GM18517 (cell line): ENCODE data around the gene ARHGAP6.
A peak's percentile ranks its signal among the peaks of the same experiment; 100 is the strongest.
"Not testable (repeated sequence)": the region's sequence is repeated elsewhere in the genome, so short reads cannot be mapped to it uniquely, and the experiment has no call there.

Experiments used
- ATAC-seq: cut with Tn5 transposase; IDR thresholded peaks from one replicate; pipeline ENCODE4 v1.9.1; 2021; ENCODE audit warnings: mild to moderate bottlenecking, moderate library complexity; ENCODE audit not compliant: unreplicated experiment

The ARHGAP6 gene

GRCh38 chrX:11648705-11649519 lies 16.8 kb downstream of the ARHGAP6 start:
- no peak for ATAC-seq

DNA sequence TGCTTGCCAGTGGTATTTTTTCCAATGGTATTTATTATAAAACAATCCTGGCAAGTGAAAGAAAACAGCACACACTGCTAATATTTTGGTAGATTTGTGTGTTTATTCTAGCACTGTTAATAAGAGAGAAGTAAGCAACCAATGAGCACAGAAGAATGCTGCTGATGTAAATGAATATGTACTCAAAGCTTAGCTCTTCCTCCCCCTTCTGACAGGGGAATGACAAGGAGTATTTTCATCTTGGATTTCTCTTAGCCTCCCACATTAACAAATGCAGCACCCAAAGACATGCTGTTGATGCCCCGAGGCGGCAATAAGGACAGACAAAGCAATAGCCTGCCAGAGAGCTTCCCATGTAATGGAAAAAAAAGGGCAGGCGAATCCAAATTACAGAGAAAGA lies 18.6 kb downstream of the ARHGAP6 start:
- no peak for ATAC-seq

- no peak for ATAC-seq
These were observed 24.2 kb downstream of the ARHGAP6 start for GRCh38 chrX:11641349-11642065.

DNA sequence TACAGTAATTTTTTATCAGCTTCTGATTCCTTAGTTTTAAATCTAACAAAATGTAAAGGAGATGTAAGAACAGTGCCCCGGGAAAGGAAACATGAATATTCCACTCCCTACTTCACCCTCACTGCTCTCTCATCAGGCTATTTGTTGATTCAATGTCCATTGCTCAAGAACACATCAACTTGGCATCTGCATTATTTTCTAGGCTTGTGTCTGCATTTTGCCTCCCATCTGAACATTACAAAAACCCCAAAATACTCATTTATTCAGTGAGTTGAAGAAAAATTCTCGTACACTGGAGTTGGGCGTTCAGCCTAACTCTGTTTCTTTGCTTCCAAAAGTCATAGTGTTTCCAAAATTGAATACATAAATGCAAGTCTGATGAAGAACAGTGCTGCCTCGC lies 25.6 kb downstream of the ARHGAP6 start:
- no peak for ATAC-seq

- ATAC-seq: no peak
These were observed 33.0 kb downstream of the ARHGAP6 start for GRCh38 chrX:11632732-11633131.

DNA sequence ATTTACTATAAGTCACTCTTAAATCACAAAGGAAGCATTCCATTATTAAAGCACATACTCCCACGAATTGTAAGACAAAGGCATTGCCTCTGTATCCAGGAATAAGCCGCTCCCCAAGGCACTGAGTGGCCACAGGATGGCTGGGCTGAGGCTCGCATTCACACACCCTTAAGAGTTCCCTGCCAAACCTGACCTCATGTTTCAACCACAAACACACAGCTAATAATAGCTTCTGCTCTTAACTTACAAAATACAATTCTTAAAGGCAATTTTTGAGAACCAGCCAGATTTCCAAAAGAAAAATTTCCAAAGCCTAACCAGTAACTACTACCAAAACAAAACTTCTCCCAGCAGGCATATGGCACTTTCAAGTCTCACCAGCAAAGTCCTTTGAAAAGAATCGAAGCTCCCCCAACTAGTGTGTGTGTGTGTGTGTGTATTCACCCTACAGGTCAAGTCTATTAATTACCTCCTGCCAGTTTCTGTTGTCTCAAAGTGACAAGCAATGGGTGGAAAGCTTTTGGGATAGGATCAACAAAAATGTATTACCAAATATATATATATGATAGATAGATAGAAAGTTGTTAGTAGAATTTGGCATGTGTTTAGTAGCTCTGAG lies 36.0 kb downstream of the ARHGAP6 start:
- peak; percentile 64 for ATAC-seq

GRCh38 chrX:11628399-11628798 lies 37.3 kb downstream of the ARHGAP6 start:
- no peak for ATAC-seq

DNA sequence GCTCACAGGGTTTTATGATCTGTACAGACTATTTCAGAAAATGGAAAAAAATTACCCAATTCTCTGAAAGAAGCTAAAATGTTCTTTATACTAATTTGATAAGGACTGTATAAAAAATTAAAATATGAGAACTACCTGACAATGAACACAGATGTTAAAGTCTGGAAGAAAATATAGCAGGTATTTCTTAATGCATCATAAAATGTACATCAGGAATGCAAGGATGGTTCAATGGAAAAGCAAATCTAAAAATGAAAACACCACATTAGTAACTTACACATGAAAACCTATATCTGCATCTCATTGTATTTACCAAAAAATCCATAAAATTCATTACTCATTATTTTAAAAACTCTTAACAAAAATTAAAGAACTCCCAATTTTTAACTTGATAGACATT lies 39.4 kb downstream of the ARHGAP6 start:
- no peak for ATAC-seq

DNA sequence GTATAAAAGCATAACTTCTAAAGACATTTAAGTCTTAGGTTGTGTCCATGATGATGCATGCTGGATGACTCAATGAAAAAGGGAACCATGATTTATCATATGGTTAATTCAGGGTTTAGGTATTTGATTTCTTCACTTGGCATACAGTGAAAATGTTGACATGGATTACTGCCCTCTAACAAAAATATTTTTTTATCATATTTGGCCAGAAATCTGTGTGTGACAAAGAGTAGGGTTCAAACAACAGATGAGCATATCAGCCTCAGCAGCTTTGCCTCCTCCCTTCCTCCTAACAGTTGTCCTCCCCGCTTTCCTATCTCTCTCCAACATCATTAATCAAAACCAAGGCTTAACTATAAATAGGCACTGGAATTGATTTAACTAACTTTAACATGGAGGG lies 46.3 kb downstream of the ARHGAP6 start:
- no peak for ATAC-seq

DNA sequence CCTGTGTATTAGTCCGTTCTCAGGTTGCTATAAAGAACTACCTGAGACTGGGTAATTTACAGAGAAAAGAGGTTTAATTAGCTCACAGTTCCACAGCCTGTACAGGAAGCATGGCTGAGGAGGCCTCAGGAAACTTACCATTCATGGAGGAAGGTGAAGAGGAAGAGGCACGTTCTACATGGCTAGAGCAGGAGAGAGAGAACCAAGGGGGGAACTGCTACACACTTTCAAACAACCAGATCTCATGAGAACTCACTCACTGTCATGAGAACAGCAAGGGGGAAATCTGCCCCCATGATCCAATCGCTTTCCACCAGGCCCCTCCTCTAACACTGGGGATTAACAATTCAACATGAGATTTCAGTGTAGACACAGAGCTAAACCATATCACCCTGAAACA lies 51.5 kb downstream of the ARHGAP6 start:
- not testable (repeated sequence) for ATAC-seq

DNA sequence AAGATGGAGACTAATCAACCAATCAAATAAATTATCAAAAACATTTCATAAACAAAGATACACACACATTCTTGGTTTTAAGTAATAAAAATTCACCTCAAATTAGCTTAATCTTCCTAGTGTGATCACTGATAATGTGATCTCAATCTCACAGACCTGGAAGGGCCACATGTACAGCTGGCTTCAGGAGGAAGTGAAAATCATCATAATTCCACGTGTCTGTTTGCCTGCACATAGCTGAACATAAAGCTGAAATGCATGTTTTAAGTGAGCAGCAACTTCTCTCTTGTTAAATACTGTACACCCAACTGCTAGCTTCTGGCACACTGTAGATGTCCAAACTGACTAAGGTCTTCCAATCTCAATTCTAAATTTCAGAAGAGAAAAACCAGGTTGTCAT lies 53.8 kb downstream of the ARHGAP6 start:
- ATAC-seq: peak; percentile 68

DNA sequence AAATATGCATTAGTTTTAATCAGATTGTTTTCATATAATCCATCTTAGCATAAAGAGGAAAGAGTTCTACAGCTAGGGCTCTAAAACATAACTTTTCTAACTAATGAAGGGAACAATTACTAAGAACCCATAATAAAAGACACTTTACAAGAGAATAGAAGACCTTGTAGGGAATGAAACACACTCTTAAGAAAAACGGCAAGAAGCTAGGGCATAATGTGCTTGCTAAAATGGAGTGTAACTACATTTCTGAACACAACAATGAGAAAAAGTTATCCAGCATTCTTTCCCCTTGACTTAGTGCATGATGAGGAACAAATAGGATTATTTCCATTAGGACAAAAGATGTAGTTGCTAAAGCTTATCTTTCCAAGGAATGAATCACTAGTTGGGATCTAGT lies 54.6 kb downstream of the ARHGAP6 start:
- no peak for ATAC-seq

DNA sequence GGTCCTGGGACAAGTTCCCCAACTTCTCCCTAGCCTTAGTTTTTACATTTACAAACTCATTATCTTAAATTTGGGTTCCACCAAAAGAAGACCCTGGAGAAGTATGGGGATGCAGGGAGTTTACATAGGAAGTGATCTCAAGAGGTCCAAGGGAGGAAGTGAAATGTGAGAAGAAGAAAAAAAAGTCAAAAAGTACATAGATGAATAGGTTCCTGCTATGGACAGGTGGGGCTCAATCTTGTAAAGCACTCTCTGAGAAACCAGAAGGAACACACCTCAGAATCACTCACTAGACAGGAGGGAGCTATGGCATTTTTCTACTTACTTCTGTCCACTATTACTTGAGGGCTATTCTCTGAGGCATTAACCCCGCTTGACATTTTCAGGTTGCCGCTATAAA lies 56.6 kb downstream of the ARHGAP6 start:
- ATAC-seq: peak; percentile 68

- no peak for ATAC-seq
These were observed 59.3 kb downstream of the ARHGAP6 start for GRCh38 chrX:11606408-11606807.

DNA sequence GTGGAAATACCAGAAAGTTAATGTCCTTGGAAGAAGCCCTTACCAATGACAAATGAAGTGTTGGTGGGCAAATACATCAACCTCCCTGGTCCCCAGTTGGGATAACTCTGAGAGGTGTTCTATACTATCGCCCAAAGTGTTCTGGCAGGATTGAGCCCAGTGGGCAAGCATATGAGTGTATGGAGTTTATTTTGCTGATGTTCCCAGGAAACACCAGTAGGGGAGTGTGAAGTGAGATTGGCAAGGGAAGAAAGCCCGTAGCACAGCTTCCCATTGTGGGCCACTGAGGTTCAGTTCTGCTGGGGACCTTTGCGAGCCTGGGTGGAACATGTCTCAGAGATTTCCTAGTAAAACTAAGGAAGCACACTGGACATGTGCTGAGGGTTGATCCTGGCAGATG lies 65.1 kb downstream of the ARHGAP6 start:
- no peak for ATAC-seq

DNA sequence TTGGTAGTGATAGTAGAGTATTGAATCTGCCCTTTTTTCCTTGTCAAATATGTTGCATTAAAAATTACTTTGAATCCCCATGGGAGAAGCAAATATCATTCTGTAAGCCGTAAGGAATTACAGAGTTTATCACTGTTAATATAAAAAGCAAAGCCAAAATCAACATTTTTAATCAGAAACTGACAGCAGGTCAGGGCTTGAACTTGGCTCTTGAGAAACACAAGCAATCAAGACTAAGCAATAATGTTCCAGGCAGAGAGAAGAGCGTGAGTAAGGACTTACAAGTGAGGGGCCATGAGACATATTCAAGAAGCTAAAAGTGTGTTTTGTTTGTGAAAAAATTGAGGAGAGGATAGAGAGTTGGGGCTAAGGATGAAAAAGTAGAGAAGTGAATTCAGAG lies 68.2 kb downstream of the ARHGAP6 start:
- ATAC-seq: no peak

- ATAC-seq: peak; percentile 64
These were observed 73.9 kb downstream of the ARHGAP6 start for GRCh38 chrX:11591723-11592346.

DNA sequence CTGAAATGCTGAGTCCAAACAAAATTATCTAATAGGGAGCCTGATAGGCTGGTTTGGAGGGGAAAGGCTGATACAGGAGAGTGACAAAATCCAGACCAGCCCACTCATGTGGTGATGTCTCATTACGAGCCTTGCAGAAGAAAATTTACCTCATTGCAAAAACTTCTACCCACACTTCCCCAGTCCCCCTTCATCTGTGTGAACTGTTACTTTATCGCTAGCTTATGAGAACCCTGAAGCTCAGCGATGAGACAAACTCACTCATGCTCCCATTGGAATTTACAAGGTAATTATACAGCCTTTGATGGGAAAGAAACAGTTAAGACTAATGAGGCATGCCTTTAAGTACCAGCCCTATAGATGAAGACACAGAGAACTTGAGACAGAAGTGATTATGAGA lies 76.1 kb downstream of the ARHGAP6 start:
- ATAC-seq: no peak

- no peak for ATAC-seq
These were observed 77.6 kb downstream of the ARHGAP6 start for GRCh38 chrX:11588097-11588496.

DNA sequence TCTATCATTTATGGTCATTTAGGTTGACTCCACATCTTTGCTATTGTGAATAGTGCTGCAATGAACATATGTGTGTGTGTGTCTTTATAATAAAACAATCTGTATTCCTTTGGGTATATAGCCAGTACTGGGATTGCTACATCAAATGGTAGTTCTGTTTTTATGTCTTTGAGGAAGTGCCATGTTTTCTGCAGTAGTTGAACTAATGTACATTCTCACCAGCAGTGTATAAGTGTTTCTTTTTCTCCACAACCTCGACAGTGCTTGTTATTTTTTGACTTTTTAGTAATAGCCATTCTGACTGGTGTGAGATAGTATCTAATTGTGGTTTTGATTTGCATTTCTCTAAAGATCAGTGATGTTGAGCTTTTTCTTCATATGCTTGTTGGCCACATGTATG lies 80.5 kb downstream of the ARHGAP6 start:
- ATAC-seq: peak; percentile 37

- ATAC-seq: no peak
These were observed 84.9 kb downstream of the ARHGAP6 start for GRCh38 chrX:11580789-11581188.
